ENCODE measurements around the gene MEI4.
"Not testable (repeated sequence)": the region's sequence is repeated elsewhere in the genome, so short reads cannot be mapped to it uniquely, and the experiment has no call there.

The MEI4 gene

GRCh38 chr6:77816766-77817270 lies 164.0 kb downstream of the MEI4 start:
- no peak for DNase-seq (ENCODE audit: low read depth)

GRCh38 chr6:77822265-77822664 lies 169.4 kb downstream of the MEI4 start:
- DNase-seq (ENCODE audit: low read depth): no peak

GRCh38 chr6:77825204-77825603 lies 172.4 kb downstream of the MEI4 start:
- no peak for DNase-seq (ENCODE audit: low read depth)

GRCh38 chr6:77829736-77830135 lies 176.9 kb downstream of the MEI4 start:
- DNase-seq (ENCODE audit: low read depth): no peak

- DNase-seq (ENCODE audit: low read depth): not testable (repeated sequence)
Observed at GRCh38 chr6:77833749-77834148, 180.9 kb downstream of the MEI4 start.

GRCh38 chr6:77834591-77834996 lies 181.8 kb downstream of the MEI4 start:
- no peak for DNase-seq (ENCODE audit: low read depth)

GRCh38 chr6:77837034-77837784 lies 184.4 kb downstream of the MEI4 start:
- no peak for DNase-seq (ENCODE audit: low read depth)

- no peak for DNase-seq (ENCODE audit: low read depth)
Observed at GRCh38 chr6:77839292-77839691, 186.5 kb downstream of the MEI4 start.

- DNase-seq (ENCODE audit: low read depth): no peak
Observed at GRCh38 chr6:77844822-77845221, 192.0 kb downstream of the MEI4 start.

- DNase-seq (ENCODE audit: low read depth): no peak
Observed at GRCh38 chr6:77853401-77853800, 200.6 kb downstream of the MEI4 start.

- DNase-seq (ENCODE audit: low read depth): no peak
Observed at GRCh38 chr6:77856391-77856790, 203.6 kb downstream of the MEI4 start.

GRCh38 chr6:77857421-77857820 lies 204.6 kb downstream of the MEI4 start:
- no peak for DNase-seq (ENCODE audit: low read depth)

GRCh38 chr6:77876300-77876699 lies 223.5 kb downstream of the MEI4 start:
- DNase-seq (ENCODE audit: low read depth): peak; percentile 6

- no peak for DNase-seq (ENCODE audit: low read depth)
Observed at GRCh38 chr6:77879527-77879926, 226.7 kb downstream of the MEI4 start.

- DNase-seq (ENCODE audit: low read depth): peak; percentile 7
Observed at GRCh38 chr6:77880501-77880900, 227.7 kb downstream of the MEI4 start.

- DNase-seq (ENCODE audit: low read depth): peak; percentile 0
Observed at GRCh38 chr6:77883851-77884250, 231.0 kb downstream of the MEI4 start.

GRCh38 chr6:77893391-77893790 lies 240.6 kb downstream of the MEI4 start:
- DNase-seq (ENCODE audit: low read depth): no peak

- no peak for DNase-seq (ENCODE audit: low read depth)
Observed at GRCh38 chr6:77906070-77906469, 253.2 kb downstream of the MEI4 start.

- DNase-seq (ENCODE audit: low read depth): no peak
Observed at GRCh38 chr6:77910826-77911225, 258.0 kb downstream of the MEI4 start.

- peak; percentile 1 for DNase-seq (ENCODE audit: low read depth)
Observed at GRCh38 chr6:77926198-77926751, 273.4 kb downstream of the MEI4 start.

- DNase-seq (ENCODE audit: low read depth): no peak
Observed at GRCh38 chr6:77930382-77930781, 277.5 kb downstream of the MEI4 start.

GRCh38 chr6:77930952-77931351 lies 278.1 kb downstream of the MEI4 start:
- DNase-seq (ENCODE audit: low read depth): no peak

- no peak for DNase-seq (ENCODE audit: low read depth)
Observed at GRCh38 chr6:77962070-77962469, 309.2 kb downstream of the MEI4 start.

GRCh38 chr6:77965449-77965848 lies 312.6 kb downstream of the MEI4 start:
- DNase-seq (ENCODE audit: low read depth): no peak

Measured in ELR (cell line).